Stimulated activated CD8-positive, alpha-beta memory T cell treated with anti-CD3 and anti-CD28 coated beads, Interleukin-12 subunit alpha, Interleukin-12 subunit beta, amount 100 ng/mL, for 24 hours (primary cell): Measurements from ENCODE around the gene SEMA6B.
"Not testable (repeated sequence)": the region's sequence is repeated elsewhere in the genome, so short reads cannot be mapped to it uniquely, and the experiment has no call there.

ENCODE experiments used
- DNase-seq: peaks from one replicate; pipeline ENCODE4 v3.0.0-alpha.2; 2020; ENCODE audit errors: extremely low read depth

The SEMA6B gene

GRCh38 chr19:4559569-4559968 lies at the start of gene SEMA6B:
TSS of gene SEMA6B (minus strand) at chr19:4559684. CDS start at chr19:4558457, 1,227 bp downstream.
- no peak for DNase-seq

GRCh38 chr19:4606921-4607678 lies 47.6 kb upstream of the SEMA6B start:
- DNase-seq = no peak

DNA sequence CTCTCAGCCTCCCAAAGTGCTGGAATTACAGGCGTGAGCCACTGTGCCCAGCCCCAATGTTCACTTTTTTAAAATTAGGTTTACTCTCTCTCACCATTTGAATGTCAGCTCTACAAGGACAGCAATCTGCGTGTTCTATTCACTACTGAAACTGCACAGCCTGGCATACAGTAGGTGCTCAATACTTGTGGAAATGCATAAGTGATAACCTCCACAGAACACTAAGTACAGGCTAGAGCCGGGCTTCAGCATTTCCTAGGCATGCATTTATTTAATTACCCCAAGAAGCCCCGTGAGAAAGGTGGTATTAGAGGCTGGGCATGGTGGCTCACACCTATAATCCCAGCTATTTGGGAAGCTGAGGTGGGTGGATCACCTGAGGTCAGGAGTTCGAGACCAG lies 46.7 kb upstream of the SEMA6B start:
- no peak for DNase-seq

DNA sequence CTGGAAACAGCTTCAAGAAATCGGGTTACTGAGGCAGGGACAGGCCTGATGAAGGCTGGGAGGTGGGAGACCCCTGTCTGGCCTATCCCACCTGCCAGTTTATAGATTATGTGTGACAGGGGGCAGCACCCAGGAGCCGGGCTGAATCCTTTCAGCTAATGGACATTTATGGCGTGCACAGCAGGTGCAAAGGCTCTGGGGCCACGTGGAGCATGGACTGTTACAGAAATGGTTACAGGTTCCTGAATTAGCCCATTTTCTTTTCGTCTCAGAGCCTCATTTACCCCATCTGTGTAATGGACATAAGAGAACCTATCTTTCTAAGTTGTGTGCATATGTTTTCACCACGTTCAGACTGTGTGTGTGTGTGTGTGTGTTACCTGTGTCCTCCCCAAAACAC lies 45.4 kb upstream of the SEMA6B start:
- DNase-seq = no peak

- no peak for DNase-seq
Observed at GRCh38 chr19:4602915-4603314, 43.4 kb upstream of the SEMA6B start.

DNA sequence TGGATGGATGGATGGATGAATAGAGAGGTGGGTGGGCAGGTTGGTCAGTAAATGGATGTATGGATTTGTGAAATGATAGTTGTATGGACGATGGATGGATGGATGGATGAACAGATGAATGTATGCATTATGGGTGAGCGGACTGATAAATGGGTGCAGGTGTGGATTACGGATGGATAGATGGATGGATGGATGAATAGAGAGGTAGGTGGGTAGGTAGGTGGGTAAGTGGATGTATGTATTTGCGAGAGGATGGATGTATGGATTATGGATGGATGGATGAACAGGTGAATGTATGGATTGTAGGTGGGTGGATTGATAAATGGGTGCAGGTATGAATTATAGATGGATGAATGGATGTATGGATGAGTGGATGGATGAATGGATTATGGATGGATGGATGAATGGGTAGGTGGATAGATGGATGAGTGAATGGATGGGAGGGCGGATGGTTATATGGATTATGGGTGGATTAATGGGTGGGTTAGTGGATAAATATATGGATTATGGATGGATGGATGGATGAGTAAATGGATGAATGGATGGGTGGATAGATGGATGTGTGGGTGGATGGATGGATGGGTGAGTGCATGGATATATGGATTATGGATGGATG lies 42.8 kb upstream of the SEMA6B start:
- DNase-seq = no peak

- DNase-seq = no peak
Observed at GRCh38 chr19:4600893-4601292, 41.4 kb upstream of the SEMA6B start.

DNA sequence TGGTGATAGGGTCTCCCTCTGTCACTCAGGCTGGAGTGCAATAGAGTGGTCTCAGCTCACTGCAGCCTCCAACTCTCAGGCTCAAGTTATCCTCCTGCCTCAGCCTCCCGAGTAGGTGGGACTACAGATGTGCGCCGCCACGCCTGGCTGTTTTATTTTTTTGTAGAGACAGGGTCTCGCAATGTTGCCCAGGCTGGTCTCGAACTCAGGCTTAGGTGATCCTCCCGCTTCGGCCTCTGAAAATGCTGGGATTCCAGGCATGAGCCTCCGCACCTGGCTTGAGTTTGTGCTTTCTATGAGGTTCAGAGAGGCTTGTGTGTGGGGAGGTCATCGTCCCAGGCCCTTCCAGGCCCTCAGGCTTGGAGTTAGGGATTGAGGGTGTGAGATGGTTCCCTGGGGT lies 40.6 kb upstream of the SEMA6B start:
- no peak for DNase-seq

GRCh38 chr19:4598712-4599111 lies 39.2 kb upstream of the SEMA6B start:
- no peak for DNase-seq

- DNase-seq = no peak
Observed at GRCh38 chr19:4597975-4598671, 38.6 kb upstream of the SEMA6B start.

- no peak for DNase-seq
Observed at GRCh38 chr19:4597278-4597974, 37.9 kb upstream of the SEMA6B start.

DNA sequence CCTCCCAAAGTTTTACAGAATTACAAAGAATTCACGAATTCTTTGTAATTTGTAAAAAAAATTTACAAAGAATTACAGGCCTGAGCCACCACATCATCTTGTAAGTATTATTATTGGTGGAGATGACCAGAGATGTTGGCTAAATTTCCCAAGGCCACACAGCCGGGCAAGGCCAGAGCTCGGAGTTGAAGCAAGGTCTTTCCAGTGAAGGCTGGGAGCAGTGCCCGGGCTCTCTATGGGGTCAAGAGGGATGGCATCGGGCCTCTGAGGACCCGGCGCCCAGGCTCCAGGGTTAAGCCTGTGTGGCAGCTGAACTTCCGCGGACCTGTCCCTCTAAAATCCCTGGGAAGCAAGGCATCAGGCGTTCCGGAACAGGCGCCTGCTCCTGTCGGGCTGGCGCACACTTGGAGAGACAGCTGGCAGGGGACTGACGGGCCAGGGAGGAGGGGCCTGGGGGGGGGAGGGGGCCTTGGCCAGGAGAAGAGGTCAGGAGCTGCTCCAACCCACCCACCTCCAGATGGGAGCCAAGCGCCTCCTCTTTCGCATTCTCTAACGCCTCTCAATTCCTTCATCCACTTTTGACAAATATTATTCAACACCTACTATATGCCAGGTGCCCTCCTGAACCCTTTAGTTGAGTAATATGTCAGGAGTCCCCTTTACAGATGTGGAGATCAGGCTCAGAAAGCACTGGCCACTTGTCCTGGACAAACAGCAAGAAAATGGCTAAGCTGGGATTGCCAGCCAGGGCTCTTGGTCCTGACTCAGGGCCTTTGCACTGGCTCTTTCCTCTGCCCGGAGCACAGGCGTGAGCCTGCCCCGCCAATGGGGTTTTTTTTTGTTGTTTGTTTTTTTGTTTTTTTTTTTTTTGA lies 36.8 kb upstream of the SEMA6B start:
- no peak for DNase-seq

DNA sequence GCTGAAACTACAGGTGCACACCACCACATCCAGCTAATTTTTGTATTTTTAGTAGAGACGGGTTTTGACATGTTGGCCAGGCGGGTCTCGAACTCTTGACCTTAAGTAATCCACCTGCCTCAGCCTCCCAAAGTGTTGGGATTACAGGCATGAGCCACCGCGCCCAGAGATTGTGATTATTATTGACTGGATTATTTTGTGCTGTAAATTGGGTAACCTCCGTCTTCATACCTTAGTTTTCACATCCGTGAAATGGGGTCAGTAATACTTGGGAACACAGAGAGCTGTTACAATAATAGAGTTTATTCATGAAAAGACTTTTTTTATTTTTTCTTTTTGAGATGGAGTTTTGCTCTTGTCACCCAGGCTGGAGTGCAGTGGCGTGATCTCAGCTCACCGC lies 35.7 kb upstream of the SEMA6B start:
- not testable (repeated sequence) for DNase-seq

- DNase-seq = no peak
Observed at GRCh38 chr19:4594201-4594600, 34.7 kb upstream of the SEMA6B start.

DNA sequence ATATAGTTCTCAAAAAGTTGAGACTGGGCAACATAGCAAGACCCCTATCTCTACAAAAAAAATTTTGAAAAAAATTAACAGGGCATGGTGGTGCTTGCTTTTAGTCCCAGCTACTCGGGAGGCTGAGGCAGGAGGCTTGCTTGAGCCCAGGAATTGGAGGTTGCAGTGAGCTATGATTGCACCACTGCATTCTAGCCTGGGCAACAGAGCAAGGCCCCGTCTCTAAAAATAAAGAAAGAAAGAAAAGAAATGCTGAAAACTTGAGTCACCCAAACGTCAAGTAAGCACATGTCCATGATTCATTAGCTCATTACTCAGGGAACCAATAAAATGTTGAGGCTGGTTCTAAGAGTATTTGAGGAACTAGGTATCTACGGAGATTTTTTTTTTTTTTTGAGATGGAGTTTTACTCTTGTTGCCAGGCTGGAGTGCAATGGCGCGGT lies 33.9 kb upstream of the SEMA6B start:
- DNase-seq = no peak

- DNase-seq = no peak
Observed at GRCh38 chr19:4592445-4592844, 33.0 kb upstream of the SEMA6B start.

GRCh38 chr19:4591320-4591719 lies 31.8 kb upstream of the SEMA6B start:
- no peak for DNase-seq

- DNase-seq = no peak
Observed at GRCh38 chr19:4590559-4590958, 31.1 kb upstream of the SEMA6B start.

DNA sequence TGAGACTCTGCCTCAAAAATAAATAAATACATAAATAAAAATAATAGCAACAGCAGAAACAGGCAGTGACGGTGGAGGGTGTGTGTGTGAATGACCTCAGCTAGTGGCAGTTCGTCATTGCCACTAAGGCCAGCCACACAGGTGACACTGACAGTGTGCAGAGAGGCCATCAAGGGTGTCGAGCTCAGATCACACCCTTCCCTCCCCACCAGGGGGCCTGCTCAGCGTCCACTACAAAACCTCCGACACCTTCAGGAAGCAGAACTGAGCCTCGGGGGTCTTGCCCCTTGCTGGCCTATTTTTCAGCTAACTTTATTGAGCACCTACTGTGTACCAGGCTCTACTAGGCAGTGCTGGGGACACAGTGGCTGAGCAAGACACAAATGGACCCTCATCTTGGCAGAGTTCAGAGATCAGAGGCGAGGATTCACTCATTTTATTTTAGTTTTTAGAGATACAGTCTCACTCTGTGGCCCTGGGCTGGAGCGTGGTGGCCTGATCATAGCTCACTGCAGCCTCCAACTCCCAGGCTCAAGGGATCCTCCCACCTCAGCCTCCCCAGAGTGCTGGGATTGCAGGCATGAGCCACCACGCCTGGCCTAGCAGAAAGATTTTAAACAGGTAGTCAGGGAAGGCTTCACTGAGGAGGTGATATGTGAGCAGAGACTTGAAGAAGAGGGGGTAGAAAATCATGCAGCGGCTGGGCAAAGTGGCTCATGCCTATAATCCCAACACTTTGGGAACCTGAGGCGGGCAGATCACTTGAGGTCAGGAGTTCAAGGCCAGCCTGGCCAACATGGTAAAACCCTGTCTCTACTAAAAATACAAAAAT lies 30.3 kb upstream of the SEMA6B start:
- DNase-seq = no peak

DNA sequence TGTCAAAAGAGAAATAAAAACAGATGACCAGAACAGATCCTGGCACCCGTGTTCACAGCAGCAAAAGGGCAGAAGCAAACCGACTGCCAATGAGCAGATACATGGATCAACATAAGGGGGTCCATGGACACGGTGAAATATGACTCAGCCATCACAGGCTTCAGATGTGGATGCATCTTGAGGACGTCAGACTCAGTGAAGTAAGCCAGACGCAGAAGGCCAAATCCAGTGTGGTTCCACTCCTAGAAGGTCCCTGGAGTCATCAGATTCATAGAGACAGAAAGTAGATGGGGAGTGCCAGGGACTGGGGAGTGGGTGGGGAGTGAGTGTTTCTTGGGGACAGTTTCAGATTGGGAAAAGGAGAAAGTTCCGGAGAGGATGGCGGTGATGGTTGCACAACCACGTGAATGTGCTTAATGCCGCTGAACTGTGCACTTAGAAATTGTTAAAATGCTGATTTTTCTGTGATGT lies 28.8 kb upstream of the SEMA6B start:
- no peak for DNase-seq
